GM12874 (cell line): Measurements from ENCODE around the gene RPS6KA4.
A peak's percentile ranks its signal among the peaks of the same experiment; 100 is the strongest.

Source experiments
- TF ChIP-seq, protein P1 (sequence below): IDR thresholded peaks from 2 replicates; pipeline ENCODE4 v1.5.1; 2011; ENCODE audit warnings: low read depth, mild to moderate bottlenecking, control low read depth, low read length, moderate library complexity; ENCODE audit not compliant: insufficient read depth

The RPS6KA4 gene

GRCh38 chr11:64358536-64358906 is 441 bp upstream of the RPS6KA4 start:
- TF ChIP-seq, protein P1, sequence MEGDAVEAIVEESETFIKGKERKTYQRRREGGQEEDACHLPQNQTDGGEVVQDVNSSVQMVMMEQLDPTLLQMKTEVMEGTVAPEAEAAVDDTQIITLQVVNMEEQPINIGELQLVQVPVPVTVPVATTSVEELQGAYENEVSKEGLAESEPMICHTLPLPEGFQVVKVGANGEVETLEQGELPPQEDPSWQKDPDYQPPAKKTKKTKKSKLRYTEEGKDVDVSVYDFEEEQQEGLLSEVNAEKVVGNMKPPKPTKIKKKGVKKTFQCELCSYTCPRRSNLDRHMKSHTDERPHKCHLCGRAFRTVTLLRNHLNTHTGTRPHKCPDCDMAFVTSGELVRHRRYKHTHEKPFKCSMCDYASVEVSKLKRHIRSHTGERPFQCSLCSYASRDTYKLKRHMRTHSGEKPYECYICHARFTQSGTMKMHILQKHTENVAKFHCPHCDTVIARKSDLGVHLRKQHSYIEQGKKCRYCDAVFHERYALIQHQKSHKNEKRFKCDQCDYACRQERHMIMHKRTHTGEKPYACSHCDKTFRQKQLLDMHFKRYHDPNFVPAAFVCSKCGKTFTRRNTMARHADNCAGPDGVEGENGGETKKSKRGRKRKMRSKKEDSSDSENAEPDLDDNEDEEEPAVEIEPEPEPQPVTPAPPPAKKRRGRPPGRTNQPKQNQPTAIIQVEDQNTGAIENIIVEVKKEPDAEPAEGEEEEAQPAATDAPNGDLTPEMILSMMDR = no peak

DNA sequence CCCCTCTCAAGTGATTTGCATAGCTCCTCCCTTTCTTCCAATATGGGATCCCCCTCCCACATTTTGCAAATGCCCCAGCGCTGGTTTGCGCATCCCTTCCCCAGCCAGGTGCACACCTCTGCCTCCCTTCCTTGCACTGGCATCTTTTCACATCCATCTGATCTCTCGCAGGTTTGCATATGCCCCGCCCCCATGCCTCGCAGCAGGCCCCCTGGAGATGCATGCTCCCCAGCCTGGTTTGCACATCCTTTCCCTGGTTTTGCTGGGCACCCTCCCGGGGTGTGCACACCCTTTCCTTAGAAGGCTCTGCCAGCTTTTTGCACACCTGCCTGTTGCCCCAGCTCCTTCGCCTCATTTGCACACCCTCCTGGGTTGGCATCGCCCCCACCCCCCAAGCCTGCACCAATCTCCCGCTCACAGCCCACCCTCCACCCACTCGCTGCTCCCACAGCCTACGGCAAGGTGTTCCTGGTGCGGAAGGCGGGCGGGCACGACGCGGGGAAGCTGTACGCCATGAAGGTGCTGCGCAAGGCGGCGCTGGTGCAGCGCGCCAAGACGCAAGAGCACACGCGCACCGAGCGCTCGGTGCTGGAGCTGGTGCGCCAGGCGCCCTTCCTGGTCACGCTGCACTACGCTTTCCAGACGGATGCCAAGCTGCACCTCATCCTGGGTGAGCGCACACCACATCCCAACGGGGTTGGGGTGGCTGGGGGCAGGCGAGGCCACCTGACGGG is 917 bp downstream of the RPS6KA4 start:
- TF ChIP-seq, protein P1 = peak; percentile 65

DNA sequence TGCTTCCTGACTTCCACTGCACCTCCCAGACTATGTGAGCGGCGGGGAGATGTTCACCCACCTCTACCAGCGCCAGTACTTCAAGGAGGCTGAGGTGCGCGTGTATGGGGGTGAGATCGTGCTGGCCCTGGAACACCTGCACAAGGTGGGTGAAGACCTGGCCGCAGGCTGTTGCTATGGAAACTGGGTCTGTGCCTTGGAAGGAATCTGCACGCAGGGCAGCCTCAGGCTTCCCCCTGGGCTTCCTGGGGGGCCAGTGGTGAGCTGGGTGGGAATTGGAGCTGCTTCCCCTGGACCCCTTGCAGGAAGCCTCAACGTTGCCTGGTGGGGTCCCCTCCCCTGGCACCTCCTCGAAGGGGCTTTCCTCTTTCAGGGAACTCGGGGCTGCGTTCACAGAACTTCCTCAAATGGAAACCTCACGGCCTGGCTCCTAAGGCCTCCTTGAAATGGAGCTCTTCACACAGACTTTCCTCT is 1.5 kb downstream of the RPS6KA4 start:
- TF ChIP-seq, protein P1 = no peak

DNA sequence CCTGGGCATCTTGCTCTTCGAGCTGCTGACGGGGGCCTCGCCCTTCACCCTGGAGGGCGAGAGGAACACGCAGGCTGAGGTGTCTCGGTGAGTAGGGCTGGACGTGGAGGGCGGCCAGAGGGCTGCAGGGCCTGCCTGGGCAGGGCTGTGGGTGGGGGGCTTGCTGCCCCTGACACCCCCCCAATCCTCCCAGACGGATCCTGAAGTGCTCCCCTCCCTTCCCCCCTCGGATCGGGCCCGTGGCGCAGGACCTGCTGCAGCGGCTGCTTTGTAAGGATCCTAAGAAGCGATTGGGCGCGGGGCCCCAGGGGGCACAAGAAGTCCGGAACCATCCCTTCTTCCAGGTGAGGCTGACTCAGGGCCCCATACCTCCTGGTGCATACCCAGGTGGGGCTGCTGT is 2.7 kb downstream of the RPS6KA4 start:
- TF ChIP-seq, protein P1 = no peak

DNA sequence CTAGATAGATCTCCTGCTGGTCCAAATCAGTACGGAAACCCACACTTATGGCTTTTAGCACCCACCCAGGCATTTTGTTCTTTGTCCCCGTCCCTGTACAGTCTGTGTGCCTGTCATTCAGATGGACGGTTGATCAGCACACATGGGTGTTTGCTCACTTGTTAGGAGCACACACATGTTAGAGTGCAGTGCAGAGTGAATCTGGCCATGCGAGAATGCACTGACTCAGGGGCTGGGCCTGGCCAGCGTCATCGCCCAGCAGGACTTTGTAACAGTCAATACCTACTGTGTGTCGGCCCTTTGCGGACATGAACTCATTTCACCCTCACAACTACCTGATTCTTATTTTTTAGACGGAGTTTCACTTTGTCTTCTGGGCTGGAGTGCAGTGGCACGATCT is 3.4 kb downstream of the RPS6KA4 start:
- TF ChIP-seq, protein P1 = no peak

GRCh38 chr11:64364435-64364834 is 5.5 kb downstream of the RPS6KA4 start:
- TF ChIP-seq, protein P1 = no peak

DNA sequence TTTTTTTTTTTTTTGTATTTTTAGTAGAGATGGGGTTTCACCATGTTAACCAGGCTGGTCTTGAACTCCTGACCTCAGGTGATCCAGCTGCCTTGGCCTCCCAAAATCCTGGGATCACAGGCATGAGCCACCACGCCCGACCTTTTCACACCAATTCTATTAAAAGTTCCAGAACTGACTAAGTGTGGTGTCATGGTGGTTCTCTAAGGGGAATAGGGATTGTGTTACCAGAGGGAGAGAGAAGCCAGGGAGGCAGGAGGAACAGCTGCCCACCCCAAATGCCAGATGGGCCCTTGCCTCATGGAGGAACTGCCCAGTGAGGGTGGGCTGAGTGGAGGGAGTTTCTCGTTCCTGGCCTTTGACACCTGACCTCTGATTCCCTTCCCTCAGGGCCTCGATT is 5.9 kb downstream of the RPS6KA4 start:
- TF ChIP-seq, protein P1 = no peak
